ENCODE data around the gene VWA3A.

DNA sequence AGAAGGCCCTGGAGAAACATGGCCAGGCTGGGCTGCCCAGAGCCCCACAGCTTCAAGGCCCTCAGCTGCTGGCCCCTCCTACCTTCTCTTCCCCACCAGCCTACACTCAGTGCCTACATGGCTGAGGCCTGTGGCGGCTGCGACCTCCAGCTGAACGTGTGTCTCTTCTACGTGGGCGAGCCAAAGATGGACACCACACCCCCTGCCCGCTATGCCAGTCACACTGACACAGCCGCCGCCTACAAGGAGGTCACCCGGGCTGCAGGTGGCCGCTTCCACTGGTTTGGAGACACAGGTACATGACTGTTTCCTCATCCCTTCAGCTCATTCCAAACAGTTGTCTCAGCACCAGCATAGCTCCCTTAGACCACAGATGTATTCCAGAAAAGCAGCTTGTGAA lies 40.5 kb downstream of the VWA3A start:
- no peak for TF ChIP-seq TAF1 (IDR thresholded peaks at IDR 0.05; ENCODE audit: low read depth, low read length)
- TF ChIP-seq SPI1 (IDR thresholded peaks at IDR 0.05; ENCODE audit: low read depth, low read length) = no peak
- no peak for TF ChIP-seq POLR2AphosphoS5 (IDR thresholded peaks at IDR 0.05; ENCODE audit: low read depth, low read length)
